NCI-H69 (cell line): ENCODE data around the gene PLCB4.
"Not testable (repeated sequence)": the region's sequence is repeated elsewhere in the genome, so short reads cannot be mapped to it uniquely, and the experiment has no call there.

Experiments used
- DNase-seq: peaks from one replicate; lab custom pipeline; 2025; lab: John Stamatoyannopoulos, UW

The PLCB4 gene

DNA sequence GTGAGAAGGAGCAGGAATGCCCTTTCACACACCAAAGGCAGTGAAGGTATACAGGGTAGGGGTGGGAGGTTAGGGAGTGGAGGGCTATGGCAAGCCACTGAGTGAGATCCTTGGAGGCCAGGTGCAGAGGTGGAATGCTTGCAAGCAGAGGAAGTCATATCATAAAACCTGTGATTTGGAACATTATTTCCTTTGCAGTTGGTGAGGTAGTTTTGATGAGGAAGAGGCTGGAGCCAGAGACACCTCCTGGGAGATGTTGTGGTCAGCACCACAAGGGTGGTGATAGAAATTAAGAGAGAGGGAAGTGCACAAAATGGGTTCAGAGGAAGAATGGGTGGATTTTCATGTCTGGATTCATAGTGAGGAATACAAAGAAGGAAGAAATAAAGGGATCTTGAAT lies 73.0 kb downstream of the PLCB4 start:
- no peak for DNase-seq

DNA sequence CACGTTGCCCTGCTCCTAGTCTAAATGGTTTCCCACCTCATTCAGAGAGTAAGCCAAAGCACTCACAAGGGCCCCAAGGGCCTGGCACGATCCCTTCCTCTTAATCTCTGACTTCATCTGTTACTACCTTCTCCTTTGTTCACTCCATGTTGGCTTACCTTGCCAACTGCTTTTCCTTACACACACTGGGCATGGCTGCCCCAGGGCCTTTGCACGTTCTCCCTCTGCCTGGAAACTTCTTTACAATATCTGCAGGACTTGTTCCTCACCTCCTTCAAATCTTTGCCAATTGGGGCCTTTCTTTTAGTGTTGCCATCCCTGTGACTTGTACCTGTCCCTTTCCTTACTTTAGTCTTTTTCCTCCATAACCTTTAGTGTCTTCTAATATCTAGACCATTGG lies 73.9 kb downstream of the PLCB4 start:
- DNase-seq: no peak

DNA sequence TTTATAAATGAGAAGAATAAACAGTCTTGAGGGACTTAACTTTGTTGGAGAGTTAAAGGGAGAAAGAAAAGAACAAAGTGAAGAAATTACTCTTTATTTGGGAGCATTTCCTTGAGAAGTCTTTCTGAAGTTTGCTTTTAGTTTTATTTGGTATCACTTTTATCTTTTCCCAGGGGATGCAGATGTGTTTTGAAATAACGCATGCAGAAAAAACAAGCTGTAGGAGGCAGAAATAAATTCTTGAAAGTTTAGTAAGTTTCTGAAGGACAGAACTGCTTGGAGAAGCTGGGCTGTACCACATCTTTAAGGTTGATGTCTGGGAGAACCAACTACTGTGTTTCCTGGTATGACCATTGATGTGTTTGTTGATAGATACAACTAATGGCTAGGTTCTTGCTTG lies 75.0 kb downstream of the PLCB4 start:
- DNase-seq: no peak

DNA sequence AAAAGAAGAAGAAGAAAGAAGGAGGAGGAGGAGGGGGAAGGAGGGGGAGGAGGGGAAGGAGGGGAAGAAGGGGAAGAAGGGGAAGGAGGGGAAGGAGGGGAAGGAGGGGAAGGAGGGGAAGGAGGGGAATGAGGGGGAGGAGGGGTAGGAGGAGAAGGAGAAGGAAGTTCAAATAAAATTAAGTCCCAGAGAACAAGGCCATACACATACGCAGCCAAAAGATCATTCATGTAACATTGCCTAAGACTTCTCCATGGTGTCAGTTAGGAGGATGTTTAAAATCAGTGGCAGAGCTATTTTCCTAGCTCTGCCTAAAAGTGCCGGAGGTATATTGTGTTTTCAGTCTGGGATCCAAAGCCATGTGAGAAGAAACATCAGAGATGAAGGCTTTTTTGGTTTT lies 75.8 kb downstream of the PLCB4 start:
- no peak for DNase-seq

DNA sequence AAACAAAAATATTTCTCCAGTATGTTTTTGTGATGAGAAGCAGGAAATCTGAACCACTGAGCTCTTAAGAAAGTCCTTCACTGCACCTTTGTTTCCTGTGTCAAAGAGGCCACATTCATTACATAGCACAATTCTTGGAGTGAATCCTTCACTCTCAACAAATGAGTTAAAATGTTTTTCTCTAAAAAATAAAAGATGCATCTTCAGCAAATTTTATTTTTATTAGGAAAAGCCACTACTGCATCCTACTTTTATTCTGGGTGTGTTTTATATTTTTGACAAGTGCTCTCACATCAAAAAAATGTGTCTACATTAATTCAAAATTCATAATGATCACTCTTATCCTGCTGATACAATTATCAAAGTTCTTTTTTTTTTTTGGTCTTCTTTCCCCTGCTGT lies 76.3 kb downstream of the PLCB4 start:
- DNase-seq: no peak

DNA sequence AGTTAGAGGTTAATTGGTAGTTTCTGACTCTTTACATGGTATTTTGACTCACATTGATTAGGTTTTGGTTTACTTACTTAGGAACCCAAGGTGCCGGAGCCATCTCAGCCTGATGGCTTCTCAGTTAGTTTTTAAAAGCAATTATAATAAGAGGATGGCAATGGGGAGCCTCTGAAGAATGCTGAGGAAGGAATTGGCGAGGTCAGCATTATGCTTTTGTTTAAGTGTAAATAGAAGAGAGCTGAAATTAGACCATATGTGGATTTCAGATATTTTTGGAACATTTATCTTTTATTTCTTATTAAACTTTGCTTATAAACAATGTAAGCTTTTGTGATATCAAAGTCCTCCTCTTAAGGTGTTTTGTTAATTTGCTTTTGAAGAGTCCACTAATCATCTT lies 77.8 kb downstream of the PLCB4 start:
- peak; percentile 51 for DNase-seq

DNA sequence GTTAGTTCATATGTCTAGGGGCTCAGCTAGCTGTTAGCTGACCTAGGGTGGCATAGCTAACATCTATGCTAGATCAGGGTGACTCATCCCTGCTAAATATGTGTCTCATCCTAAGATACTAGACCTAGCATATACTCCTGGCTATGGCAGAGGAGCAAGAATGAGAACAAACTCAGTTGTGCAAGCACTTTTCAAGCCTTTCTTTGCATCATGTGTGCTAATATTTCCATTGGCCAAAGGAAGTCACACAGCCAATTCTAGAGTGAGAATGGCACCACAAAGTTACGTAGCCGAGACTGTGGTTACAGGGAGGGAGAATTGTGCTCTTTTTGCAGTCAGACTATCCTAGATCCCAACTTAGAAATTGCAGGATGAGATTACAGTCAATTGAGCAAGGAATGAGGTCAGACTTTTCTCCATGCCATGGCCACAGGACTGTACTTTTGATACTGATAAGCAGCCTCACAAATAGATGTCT lies 78.7 kb downstream of the PLCB4 start:
- peak; percentile 25 for DNase-seq

DNA sequence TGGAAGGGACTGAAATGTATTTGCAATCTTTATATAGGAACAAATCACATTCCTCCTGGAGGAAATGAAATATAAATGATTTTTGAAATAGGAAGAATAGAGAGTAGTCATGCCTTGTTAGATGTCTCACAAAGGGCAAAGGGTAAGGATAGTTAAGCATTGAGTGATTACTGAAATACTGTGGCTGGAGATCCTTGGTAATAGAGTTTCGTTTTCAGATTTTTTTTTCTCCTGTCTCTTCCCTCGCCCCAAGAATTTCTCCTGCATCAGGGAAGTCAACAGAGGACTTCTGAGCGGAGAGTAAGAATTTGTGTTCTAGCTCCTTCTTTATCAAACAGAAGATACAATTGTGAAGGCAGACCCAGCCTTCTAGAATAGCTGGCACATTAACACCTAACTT lies 79.4 kb downstream of the PLCB4 start:
- no peak for DNase-seq

DNA sequence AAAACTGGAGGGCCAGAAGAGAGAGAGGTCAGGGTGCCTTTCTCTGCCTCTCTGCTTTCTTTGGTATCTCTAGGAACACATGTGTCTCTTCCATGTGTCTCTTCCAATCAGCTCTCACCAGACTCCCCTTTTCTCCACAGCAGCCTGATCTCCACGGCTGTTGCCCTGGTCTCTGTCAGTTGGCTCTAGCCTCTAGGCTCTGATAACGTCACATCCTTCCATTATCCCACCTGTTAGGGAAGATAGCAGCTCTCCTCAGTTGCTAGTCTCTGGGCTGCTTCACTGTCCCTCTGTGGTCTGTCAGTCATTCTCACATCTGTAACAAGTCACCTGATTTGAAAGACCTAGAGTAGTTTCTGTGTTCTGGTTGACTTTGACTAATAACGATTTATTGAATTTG lies 80.2 kb downstream of the PLCB4 start:
- no peak for DNase-seq

DNA sequence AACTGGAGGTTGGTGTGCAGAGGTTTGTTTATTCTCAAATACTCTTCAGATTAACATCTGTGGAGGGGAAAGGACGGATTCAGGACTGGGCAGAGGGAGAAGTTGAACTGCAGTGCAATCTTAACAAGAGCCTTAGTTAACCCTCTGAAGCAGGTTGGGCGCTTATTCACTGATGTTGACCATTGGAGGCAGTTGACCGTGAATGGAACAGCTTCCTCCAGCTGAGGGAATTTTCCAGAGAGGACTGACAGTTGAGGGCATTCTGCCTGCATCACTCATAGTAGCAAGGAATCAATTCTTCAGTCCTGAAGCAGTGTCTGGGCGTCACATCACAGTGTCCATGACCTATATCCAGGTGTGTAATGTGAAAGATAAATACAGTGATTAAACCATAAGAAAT lies 80.9 kb downstream of the PLCB4 start:
- no peak for DNase-seq

DNA sequence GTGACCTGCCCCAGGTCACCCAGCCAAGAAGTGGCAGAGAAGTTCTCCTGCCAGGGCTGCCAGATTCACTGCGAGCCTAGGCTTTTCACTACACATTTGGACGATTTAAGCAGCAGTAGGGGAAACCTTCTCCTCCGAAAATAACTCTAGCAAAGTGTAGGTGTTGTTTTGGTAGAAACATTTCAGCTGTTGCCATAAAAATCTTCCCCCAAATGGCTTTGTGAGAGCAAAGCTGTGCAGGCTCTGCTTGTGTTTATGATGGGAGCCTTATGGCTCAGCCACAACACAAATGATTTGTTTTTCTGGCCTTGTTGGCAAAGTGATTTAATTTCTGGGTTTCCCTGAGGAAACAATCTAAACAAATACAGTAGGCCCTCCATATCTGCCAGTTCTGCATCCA lies 81.8 kb downstream of the PLCB4 start:
- DNase-seq: no peak

DNA sequence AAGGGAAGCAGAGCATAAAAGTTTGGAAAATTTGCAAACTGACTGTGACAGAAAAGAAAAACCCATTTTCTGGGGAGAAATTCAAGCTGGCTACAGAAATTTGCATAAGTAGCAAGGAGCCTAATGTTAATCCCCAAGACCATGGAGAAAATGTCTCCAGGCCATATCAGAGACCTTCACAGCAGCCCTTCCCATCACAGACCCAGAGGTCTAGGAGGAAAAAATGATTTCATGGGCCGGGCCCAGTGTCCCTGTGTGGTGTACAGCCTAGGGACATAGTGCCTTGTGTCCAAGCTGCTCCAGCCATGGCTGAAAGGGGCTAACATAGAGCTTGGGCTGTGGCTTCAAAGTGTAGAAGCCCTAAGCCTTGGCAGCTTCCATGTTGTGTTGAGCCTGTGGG lies 83.3 kb downstream of the PLCB4 start:
- not testable (repeated sequence) for DNase-seq

DNA sequence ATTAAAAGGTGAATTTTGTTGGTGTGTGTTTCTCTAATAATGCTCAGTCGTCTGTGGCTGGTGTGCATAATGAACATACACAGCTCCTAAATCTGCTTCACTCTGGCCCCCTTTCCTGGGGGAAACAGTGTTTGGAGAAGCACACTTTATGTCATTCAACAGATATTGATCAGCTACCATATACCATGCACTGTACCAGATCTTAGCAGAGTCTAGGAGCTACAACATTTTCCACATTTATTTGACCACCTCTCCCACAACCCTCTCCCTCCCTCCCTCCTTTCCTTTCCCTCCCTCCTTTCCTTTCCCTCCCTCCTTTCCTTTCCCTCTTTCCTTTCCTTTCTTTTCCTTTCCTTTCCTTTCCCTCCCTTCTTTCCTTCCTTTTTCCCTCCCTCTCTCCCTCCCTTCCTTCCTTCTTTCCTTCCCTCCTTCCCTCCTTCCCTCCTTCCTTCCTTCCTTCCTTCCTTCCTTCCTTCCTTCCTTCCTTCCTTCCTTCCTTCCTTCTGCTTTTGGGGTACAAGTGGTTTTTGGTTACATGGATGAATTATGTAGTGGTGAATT lies 85.7 kb downstream of the PLCB4 start:
- no peak for DNase-seq

DNA sequence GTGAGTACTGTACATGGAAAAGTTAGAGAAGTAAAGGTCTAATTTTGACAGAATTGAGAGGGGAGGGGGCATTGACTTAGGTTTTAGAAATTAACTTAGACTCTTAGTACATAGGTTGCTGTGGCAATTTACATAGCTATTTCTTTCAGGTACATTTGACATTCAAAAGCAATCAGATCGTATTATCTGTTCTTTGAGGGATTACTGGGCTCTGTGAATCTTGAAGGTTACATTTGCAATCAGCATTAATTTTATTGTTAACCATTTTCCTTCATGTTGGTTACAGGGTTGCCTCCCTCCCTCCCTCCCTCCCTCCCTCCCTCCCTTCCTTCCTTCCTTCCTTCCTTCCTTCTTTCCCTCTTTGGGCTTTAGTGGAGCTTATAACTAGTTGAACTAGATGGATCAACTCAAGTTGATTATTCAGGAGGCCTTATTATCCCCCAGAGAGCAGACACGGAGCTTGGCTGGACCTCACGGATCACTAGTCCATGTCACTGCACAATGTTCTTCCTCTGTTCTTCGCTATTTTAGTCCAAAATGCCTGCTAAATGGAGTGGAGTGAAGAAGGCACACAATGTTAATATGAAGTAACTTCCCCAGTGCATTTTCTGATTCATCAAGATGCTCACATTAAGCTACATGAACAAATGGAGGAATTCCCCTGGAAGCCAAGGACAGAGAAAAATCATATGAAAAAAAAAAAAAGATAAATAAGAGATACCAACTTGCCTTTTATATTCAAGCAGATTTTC lies 87.8 kb downstream of the PLCB4 start:
- DNase-seq: no peak

DNA sequence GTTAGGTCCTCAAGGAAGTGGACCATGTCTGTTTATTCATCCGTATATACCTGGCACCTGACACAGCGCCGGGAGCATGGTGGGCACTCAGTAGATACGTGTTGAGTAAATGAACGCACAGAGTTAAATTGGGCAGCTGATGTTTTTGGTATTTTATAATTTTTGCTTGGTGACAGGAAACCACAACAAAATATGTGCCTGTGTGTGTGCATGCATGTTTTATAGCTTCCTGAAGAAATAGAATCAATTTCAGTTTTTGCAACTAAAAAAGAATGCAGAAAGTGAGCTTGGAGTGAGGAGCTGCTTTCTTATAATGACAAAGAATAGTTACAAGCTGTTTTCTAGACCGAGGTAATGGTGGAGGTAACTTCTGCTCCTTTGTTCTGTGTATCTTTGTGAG lies 91.4 kb downstream of the PLCB4 start:
- DNase-seq: no peak

DNA sequence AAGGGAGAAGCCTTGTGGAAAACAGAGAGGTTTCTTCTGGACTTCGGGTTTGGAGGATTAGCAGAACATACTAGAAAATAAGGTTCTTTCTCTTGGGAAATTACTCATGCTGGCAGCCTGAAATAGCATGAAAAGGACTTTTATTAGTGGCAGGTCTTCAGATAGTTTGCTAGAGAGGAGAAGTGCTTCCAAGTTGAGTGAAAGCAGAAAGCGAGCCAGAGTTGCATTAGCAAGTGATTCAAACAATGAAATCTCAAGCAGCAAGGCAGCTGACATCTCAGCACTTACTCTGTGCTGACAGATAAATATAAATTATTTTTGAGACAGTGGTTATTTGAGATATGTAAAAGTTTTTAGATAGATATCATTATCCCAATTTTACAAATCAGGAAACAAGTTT lies 91.9 kb downstream of the PLCB4 start:
- DNase-seq: peak; percentile 61

DNA sequence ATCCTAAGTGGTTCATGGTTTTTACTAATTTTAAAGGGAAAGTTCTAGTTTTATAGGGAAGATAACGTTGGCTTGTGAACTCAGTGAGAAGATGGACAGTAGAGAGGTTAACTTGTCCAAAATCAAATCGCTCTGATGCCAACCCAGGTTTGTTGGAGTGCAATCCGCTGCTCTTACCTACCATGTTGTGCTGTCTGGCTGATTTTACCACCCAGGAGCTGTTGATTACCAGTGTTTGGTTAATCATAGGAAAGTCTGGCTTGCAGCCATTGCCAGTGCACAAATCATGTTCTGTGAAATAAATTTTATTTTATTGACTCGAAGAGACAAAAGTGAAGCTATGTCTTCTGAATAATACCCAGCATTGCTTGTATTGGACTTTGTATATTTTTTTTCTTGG lies 92.4 kb downstream of the PLCB4 start:
- DNase-seq: peak; percentile 87

DNA sequence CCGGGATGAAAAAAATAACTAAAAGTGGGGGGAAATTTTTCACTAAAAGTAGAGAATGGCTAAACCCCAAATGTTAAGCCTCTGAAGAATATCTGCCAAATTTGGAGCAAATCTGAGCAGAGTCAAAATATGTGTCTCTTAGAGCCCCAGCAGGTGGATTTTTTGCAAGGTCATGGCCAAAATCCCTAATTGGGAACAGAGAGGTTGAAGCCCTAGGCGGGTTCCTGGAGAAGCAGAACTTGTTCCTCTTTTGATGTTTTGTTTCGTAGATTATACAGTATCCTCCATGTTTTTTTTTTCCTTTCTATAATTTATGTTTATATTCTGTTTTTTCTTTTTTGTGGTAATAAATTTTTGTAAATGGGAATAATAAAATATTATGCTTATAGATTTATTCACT lies 94.4 kb downstream of the PLCB4 start:
- peak; percentile 58 for DNase-seq

DNA sequence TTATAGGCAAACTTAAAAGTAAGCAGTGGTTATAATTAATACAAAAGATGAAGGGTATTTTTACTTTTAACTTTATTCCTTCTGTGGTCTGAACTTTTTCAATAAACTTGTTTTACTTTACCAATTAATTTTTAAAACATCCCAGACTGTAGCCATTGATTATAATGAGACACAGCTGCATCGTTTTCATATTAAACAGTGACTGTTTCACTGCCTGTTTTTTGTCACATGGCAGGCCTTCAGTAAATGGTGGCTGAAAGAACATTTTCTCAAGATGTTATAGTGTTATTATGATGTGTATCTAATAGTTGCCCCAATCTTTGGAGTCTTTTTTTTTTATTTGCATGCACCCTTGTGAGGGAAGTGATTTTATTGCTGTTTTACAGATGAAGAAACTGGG lies 95.1 kb downstream of the PLCB4 start:
- DNase-seq: peak; percentile 43

DNA sequence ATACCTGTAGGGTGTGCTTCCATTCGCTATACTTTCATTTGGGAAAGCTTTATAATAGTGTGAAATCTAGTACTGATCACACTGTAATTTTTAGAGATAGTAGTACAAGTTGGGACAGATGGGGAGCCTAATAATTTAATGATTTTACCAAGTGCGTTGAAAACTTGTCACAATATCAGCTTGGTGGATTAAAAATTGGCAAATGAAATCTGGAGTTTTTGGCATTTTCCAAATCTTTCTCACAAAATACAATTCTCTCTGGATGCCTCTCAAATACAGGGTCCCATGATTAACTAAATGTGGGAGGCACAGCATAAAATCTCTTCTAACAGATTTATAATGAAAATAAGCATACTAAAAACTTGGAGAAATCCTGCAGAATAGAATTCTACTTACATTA lies 96.4 kb downstream of the PLCB4 start:
- DNase-seq: no peak

DNA sequence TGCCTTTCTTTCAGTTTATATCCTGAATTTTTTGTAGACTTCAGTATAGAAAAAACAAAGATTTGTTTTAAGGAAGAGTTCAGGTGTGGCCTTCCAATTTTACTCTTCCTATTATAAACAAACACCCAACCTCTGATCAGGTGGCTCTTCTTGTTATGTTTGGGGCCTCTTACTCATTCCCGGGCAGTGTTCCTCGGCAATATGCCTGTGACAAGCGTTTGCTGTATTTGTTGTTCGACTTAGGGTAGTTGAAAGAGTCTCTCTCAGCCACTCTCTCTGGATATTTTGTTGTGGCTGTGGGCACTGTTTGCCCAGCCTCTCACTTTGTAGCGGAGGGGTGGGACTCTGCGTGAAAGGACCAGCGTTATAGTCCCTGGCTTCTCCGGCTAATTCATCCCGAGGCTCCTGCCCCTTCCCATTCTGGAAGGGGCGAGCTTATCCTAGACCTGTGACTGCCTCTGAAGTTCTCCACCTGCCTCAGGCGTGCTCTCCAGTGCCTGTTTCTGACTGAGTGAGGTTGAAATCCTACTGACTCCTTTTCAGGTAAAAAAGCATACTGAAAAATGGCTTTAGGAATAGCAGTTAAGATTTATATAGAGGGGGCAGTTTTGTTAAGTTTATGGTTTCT lies 97.4 kb downstream of the PLCB4 start:
- DNase-seq: peak; percentile 93

DNA sequence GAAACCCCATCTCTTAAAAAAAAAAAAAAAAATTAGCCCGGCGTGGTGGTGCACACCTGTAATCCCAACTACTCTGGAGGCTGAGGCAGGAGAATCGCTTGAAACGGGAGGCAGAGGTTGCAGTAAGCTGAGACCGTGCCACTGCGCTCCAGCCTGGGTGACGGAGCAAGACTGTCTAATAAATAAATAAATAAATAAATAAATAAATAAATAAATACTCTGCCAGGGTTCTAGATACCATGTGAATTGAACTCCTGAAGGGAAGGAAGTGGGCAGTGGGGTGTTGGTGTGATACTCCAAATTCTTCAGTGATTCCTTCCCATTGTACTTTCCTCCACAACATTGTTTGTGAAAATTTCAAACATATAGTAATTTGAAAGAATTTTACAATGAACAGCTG lies 100.5 kb downstream of the PLCB4 start:
- DNase-seq: no peak

DNA sequence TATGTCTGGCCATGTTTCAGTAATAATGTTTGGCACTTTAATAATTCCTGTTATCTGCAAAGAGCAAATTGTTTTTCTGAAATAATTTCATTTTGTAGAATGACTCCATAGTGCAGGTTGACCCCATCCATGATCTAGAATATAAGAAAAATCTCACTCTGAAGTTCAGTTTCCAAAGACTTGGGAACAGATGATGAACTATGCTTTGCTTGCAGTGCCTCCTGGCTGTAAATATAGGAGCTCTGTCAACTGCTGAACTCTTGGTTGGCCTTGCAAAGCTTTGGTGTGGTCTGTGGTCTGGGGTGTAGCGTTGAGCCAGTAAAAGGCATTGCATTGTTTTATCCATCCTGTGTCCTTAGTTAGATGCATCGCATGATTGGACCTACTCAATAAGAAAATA lies 104.0 kb downstream of the PLCB4 start:
- peak; percentile 48 for DNase-seq

DNA sequence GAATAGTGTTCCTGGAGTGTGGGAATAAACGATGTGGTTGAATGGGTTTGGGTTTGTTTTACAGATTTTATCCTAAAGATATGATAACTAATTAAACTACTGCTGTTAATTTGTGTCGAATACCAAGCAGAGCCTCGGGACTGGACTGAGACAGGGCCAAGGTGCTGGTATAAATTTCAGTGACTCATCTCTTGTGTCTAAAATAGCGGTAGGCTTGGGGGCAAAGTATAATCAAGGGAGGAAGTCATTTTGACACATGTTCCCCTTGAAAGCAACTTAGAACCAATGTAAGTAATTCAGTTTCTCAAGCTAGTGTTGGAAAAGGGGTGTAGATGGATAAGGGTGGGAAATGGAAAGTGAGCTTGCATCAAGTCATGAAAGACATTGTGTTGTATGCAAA lies 108.4 kb downstream of the PLCB4 start:
- DNase-seq: no peak
